OCI-LY1 (cell line): ENCODE results near the gene OARD1.

Experiments
- H2AFZ ChIP-seq: fragments of 200-600 bp; sonication (generic), shearing (Covaris generic); 2 replicates; pipeline ENCODE4 v1.6.0; 2014; ENCODE audit warnings: antibody characterized with exemption, mild to moderate bottlenecking, low read length
- H3F3A ChIP-seq: fragments of 200-600 bp; sonication (generic), shearing (Covaris generic); 2 replicates; pipeline ENCODE4 v1.6.0; 2014; ENCODE audit warnings: mild to moderate bottlenecking, antibody characterized with exemption, low read length, moderate library complexity; ENCODE audit not compliant: insufficient read depth
- H3K27ac ChIP-seq: fragments of 200-600 bp; sonication (generic); 2 replicates; pipeline ENCODE4 v1.5.1; 2014; ENCODE audit warnings: low read length, mixed run types, mild to moderate bottlenecking, low read depth; ENCODE audit not compliant: poor library complexity, severe bottlenecking
- H3K27me3 ChIP-seq: fragments of 200-600 bp; sonication (generic); 2 replicates; pipeline ENCODE4 v1.6.0; 2014; ENCODE audit warnings: antibody characterized with exemption, mild to moderate bottlenecking, low read length, moderate library complexity; ENCODE audit not compliant: insufficient read depth
- H3K36me3 ChIP-seq: fragments of 200-600 bp; sonication (generic); 2 replicates; pipeline ENCODE4 v1.6.1; 2014; ENCODE audit warnings: mild to moderate bottlenecking, antibody characterized with exemption, low read length, moderate library complexity, mixed read lengths; ENCODE audit not compliant: insufficient read depth
- H3K4me1 ChIP-seq: fragments of 200-600 bp; sonication (generic); 2 replicates; pipeline ENCODE4 v1.5.1; 2014; ENCODE audit warnings: mild to moderate bottlenecking, low read length, moderate library complexity; ENCODE audit not compliant: insufficient read depth, severe bottlenecking
- H3K4me2 ChIP-seq: fragments of 200-600 bp; sonication (generic), shearing (Covaris generic); 2 replicates; pipeline ENCODE4 v1.6.1; 2014; ENCODE audit warnings: low read length
- H3K4me3 ChIP-seq: fragments of 200-600 bp; sonication (generic); 2 replicates; pipeline ENCODE4 v1.5.1; 2014; ENCODE audit warnings: low read length, low read depth, mild to moderate bottlenecking, mixed read lengths; ENCODE audit not compliant: poor library complexity, severe bottlenecking
- H3K79me2 ChIP-seq: fragments of 200-600 bp; shearing (Covaris generic); 2 replicates; pipeline ENCODE4 v1.6.1; 2016; ENCODE audit warnings: mixed run types, low read length, mixed read lengths; ENCODE audit not compliant: insufficient read depth
- H3K9ac ChIP-seq: fragments of 200-600 bp; sonication (generic), shearing (Covaris generic); 2 replicates; pipeline ENCODE4 v1.6.1; 2014; ENCODE audit warnings: mild to moderate bottlenecking, low read length, mixed read lengths
- H3K9me2 ChIP-seq: fragments of 200-600 bp; sonication (generic), shearing (Covaris generic); 2 replicates; pipeline ENCODE4 v1.6.1; 2014; ENCODE audit warnings: low read depth, mild to moderate bottlenecking, low read length, mixed read lengths
- H3K9me3 ChIP-seq: fragments of 200-600 bp; shearing (Covaris generic); 2 replicates; pipeline ENCODE4 v1.6.1; 2014; ENCODE audit warnings: low read length, mixed read lengths
- H4K20me1 ChIP-seq: fragments of 200-600 bp; sonication (generic), shearing (Covaris generic); 2 replicates; pipeline ENCODE4 v1.6.0; 2016; ENCODE audit warnings: mild to moderate bottlenecking, low read length; ENCODE audit not compliant: insufficient read depth
- EZH2 ChIP-seq: fragments of 200-600 bp; sonication (generic), shearing (Covaris generic); IDR thresholded peaks from 2 replicates; pipeline ENCODE4 v1.8.0; 2017; ENCODE audit warnings: borderline replicate concordance, mixed run types, mild to moderate bottlenecking, antibody characterized with exemption, low read length, moderate library complexity, mixed read lengths
- TF ChIP-seq, protein P1 (sequence below): fragments of 200-600 bp; sonication (generic), shearing (Covaris generic); IDR thresholded peaks from 2 replicates; pipeline ENCODE4 v1.5.1; 2017; ENCODE audit warnings: mild to moderate bottlenecking, antibody characterized with exemption, low read length, moderate library complexity, mixed read lengths

OARD1 gene

GRCh38 chr6:41092421-41093140 is 20.4 kb upstream of the OARD1 start:
- no peak overlapping the region for H3K9ac ChIP-seq
- H3K9me2 ChIP-seq: no peaks in the 10 kb centered on the region
- H3K4me3 ChIP-seq: no peak overlapping the region
- no peaks in the 10 kb centered on the region for H3F3A ChIP-seq
- no peak overlapping the region for H2AFZ ChIP-seq
- no peak overlapping the region for H3K27ac ChIP-seq
- no peaks in the 10 kb centered on the region for H3K9me3 ChIP-seq
- H3K36me3 ChIP-seq: peaks cover 93% of the 10 kb centered on the region
- H3K27me3 ChIP-seq: no peaks in the 10 kb centered on the region
- H3K4me1 ChIP-seq: no peaks in the 10 kb centered on the region
- no peaks in the 10 kb centered on the region for H3K79me2 ChIP-seq
- no peak overlapping the region for H3K4me2 ChIP-seq
- TF ChIP-seq, protein P1, sequence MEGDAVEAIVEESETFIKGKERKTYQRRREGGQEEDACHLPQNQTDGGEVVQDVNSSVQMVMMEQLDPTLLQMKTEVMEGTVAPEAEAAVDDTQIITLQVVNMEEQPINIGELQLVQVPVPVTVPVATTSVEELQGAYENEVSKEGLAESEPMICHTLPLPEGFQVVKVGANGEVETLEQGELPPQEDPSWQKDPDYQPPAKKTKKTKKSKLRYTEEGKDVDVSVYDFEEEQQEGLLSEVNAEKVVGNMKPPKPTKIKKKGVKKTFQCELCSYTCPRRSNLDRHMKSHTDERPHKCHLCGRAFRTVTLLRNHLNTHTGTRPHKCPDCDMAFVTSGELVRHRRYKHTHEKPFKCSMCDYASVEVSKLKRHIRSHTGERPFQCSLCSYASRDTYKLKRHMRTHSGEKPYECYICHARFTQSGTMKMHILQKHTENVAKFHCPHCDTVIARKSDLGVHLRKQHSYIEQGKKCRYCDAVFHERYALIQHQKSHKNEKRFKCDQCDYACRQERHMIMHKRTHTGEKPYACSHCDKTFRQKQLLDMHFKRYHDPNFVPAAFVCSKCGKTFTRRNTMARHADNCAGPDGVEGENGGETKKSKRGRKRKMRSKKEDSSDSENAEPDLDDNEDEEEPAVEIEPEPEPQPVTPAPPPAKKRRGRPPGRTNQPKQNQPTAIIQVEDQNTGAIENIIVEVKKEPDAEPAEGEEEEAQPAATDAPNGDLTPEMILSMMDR: peak; percentile 26
- TF ChIP-seq EZH2: no peak
- H4K20me1 ChIP-seq: no peaks in the 10 kb centered on the region

GRCh38 chr6:41090841-41091761 is 18.9 kb upstream of the OARD1 start:
- Histone ChIP-seq H3K4me2 (no peak overlapping the region), H3K9me3 (no peaks in the 10 kb centered on the region), H3K79me2 (no peaks in the 10 kb centered on the region), H3K36me3 (peaks cover 93% of the 10 kb centered on the region), H3K27ac (no peak overlapping the region), H3K9ac (no peak overlapping the region), H3K4me1 (no peaks in the 10 kb centered on the region), H3K4me3 (no peak overlapping the region), H3K27me3 (no peaks in the 10 kb centered on the region), H3F3A (no peaks in the 10 kb centered on the region), H2AFZ (no peak overlapping the region), H4K20me1 (peaks cover 3% of the 10 kb centered on the region; the same call in 1 of the 2 replicates), H3K9me2 (no peaks in the 10 kb centered on the region)
- TF ChIP-seq, protein P1: no peak
- TF ChIP-seq EZH2: no peak

DNA sequence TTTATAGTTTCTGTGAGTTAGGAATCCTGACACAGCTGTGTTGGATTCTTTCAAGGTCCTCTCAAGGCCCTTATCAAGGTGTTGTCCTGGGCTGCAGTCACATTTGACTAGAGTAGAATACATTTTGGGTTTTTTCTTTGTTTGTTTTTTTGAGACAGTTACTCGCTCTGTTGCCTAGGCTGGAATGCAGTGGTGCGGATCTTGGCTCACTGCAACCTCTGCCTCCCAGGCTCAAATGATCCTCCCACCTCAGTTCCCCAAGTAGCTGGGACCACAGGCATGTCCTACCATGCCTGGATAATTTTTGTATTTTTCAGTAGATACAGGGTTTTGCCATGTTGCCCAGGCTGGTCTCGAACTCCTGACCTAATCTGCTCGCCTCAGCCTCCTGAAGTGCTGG is 16.3 kb upstream of the OARD1 start:
- peaks cover 93% of the 10 kb centered on the region for H3K36me3 ChIP-seq
- H3K9me2 ChIP-seq: no peaks in the 10 kb centered on the region
- no peak overlapping the region for H3K4me2 ChIP-seq

More for the DNA sequence above, 16.3 kb upstream of the OARD1 start:
- no peak overlapping the region for H3K27ac ChIP-seq
- no peaks in the 10 kb centered on the region for H3K4me1 ChIP-seq
- H3K79me2 ChIP-seq: no peaks in the 10 kb centered on the region
- no peak for TF ChIP-seq EZH2
- TF ChIP-seq, protein P1: no peak
- no peak overlapping the region for H3K9ac ChIP-seq
- no peaks in the 10 kb centered on the region for H3K27me3 ChIP-seq
- no peak overlapping the region for H2AFZ ChIP-seq
- H3K4me3 ChIP-seq: no peak overlapping the region
- H4K20me1 ChIP-seq: peaks cover 5% of the 10 kb centered on the region; the same call in 1 of the 2 replicates
- no peaks in the 10 kb centered on the region for H3K9me3 ChIP-seq
- H3F3A ChIP-seq: no peaks in the 10 kb centered on the region
